HG03139 (cell line): Measurements from ENCODE around the gene MORC3.
"Not testable (repeated sequence)": the region's sequence is repeated elsewhere in the genome, so short reads cannot be mapped to it uniquely, and the experiment has no call there.

Source experiments
- ATAC-seq: cut with Tn5 transposase; IDR thresholded peaks from one replicate; pipeline ENCODE4 v1.9.1; 2021; ENCODE audit not compliant: unreplicated experiment

Gene MORC3

GRCh38 chr21:36323032-36323431 is 3.0 kb downstream of the MORC3 start:
- no peak for ATAC-seq

- no peak for ATAC-seq
Measured at GRCh38 chr21:36325373-36326010, 5.5 kb downstream of the MORC3 start.

- no peak for ATAC-seq
Measured at GRCh38 chr21:36330904-36331303, 10.9 kb downstream of the MORC3 start.

GRCh38 chr21:36337099-36337509 is 17.1 kb downstream of the MORC3 start:
- ATAC-seq, result no peak

GRCh38 chr21:36338975-36339374 is 19.0 kb downstream of the MORC3 start:
- ATAC-seq, result no peak

GRCh38 chr21:36342581-36342980 is 22.6 kb downstream of the MORC3 start:
- ATAC-seq, result not testable (repeated sequence)

GRCh38 chr21:36344931-36345330 is 24.9 kb downstream of the MORC3 start:
- no peak for ATAC-seq

GRCh38 chr21:36347278-36347961 is 27.4 kb downstream of the MORC3 start:
- no peak for ATAC-seq

- no peak for ATAC-seq
Measured at GRCh38 chr21:36347962-36348328, 27.9 kb downstream of the MORC3 start.

- no peak for ATAC-seq
Measured at GRCh38 chr21:36349315-36349714, 29.3 kb downstream of the MORC3 start.

GRCh38 chr21:36350282-36350910 is 30.4 kb downstream of the MORC3 start:
- ATAC-seq, result no peak

- ATAC-seq, result no peak
Measured at GRCh38 chr21:36354918-36355680, 35.1 kb downstream of the MORC3 start.

- no peak for ATAC-seq
Measured at GRCh38 chr21:36355868-36356267, 35.9 kb downstream of the MORC3 start.

GRCh38 chr21:36359185-36359584 is 39.2 kb downstream of the MORC3 start:
- no peak for ATAC-seq

GRCh38 chr21:36369064-36369685 is 49.2 kb downstream of the MORC3 start:
- no peak for ATAC-seq

GRCh38 chr21:36375994-36376393 is 56.0 kb downstream of the MORC3 start:
- no peak for ATAC-seq

GRCh38 chr21:36377391-36377842 is 57.4 kb downstream of the MORC3 start:
- ATAC-seq, result no peak

- ATAC-seq, result no peak
Measured at GRCh38 chr21:36379251-36379650, 59.3 kb downstream of the MORC3 start.

- ATAC-seq, result no peak
Measured at GRCh38 chr21:36381841-36382589, 62.0 kb downstream of the MORC3 start.

- not testable (repeated sequence) for ATAC-seq
Measured at GRCh38 chr21:36382722-36383121, 62.7 kb downstream of the MORC3 start.
